Stimulated activated CD8-positive, alpha-beta memory T cell treated with anti-CD3 and anti-CD28 coated beads, Interleukin-7, amount 100 ng/mL, for 24 hours (primary cell): ENCODE measurements around the gene RTN4R.
A peak's percentile ranks its signal among the peaks of the same experiment; 100 is the strongest.
"Not testable (repeated sequence)": the region's sequence is repeated elsewhere in the genome, so short reads cannot be mapped to it uniquely, and the experiment has no call there.

Source experiments
- DNase-seq: peaks from one replicate; pipeline ENCODE4 v3.0.0-alpha.2; 2020; ENCODE audit warnings: low read depth

The RTN4R gene

DNA sequence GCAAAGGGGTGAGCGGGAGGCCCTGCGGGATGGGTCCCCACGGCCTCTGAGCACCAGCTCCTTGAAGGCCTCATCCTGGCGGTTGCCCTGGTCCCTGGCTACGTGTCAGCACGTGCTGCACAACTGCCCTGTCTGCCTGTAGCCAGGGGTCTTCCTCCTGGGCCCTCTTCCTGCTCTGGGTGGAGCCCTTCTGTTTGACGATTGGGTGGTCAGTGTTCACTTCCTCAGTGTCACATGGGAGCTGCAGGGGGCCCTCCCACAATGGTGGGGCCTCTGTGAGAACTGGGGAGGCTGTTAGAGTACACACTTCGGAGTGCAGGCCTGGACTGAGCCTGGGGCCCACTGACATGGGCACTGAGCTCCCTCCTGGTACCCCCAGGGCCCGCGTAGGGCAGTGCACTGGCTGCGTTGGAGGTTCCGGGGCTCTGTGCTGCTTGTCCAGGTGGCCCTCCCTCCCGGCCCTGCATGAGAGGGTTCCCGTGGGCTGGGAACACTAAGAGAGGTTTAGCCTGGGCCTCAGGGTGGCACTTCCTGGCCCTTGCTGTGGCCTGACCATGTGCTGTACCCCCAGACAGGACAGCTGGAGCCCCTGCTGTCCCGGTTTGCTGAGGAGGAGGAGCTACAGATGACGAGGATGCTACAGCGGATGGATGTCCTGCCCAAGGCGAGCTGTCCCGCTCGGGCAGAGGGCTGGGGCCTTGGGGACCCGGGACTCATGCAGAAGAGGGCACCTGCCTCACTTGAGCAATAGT lies 38.0 kb upstream of the RTN4R start:
- no peak for DNase-seq

DNA sequence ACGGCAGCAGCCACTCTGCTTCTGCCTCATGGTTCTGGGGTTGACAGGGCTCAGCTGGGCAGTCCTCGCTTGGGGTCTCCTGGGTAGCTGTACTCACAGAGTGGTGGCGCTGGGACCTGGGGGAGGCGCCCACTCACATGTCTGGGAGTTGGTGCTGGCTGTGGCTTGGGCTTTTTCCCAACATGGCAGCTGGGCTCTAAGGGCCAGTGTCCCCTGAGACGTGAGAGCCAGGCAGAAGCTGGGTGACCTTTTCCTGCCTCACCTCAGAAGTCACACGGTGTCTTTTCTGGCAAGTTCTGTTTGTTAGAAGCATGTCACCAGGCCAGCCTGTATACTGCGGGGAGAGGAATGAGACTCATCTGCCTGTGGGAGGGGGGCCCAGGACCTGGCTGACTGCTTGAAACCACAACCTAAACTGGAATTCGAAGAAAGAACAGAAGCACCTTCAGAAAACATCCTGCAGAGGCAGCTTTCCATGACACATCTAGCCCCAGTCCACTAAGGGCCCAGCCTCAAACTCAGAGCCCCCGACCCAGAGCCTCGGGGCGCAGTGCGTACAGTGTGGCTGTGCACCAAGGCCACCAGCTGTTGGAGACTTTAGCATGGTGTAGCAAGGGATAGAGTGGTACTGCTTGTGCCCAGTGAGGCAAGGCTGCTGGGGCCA lies 37.2 kb upstream of the RTN4R start:
- not testable (repeated sequence) for DNase-seq

GRCh38 chr22:20304646-20305045 lies 36.5 kb upstream of the RTN4R start:
- DNase-seq = no peak

DNA sequence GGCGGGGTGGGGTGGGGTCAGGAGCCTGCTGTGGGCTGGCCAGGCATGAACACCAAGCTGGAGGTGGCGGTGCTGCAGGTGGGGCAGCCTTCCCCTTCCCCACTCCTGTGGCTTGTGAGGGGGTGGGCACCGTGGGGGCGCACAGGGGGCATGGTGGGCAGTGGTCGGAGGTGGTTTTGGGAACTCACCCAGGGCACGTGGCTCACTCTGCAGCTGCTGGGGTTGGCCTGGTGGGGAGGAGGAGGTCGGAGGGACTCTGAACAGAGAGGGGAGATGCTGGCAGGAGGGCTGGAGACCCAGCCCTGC lies 35.1 kb upstream of the RTN4R start:
- not testable (repeated sequence) for DNase-seq

GRCh38 chr22:20302438-20303228 lies 34.5 kb upstream of the RTN4R start:
- no peak for DNase-seq

DNA sequence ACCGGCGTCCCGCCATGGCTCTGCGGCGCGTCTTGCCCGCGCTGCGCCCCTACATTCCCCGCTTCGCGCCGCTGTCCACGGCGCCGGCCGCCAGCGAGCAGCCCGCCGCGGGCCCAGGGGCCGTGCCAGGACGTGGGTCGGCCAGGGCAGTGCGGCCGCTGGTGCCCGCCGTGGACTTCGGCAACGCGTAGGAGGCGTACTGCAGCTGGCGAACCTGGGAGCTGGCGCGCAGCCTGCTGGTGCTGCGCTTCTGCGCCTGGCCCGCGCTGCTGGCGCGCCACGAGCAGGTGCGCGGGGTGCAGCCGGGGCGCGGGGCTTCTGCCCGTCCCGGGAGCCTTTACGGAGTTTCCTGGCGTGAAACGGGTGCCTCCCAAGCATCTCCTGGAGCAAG lies 31.6 kb upstream of the RTN4R start:
- no peak for DNase-seq

DNA sequence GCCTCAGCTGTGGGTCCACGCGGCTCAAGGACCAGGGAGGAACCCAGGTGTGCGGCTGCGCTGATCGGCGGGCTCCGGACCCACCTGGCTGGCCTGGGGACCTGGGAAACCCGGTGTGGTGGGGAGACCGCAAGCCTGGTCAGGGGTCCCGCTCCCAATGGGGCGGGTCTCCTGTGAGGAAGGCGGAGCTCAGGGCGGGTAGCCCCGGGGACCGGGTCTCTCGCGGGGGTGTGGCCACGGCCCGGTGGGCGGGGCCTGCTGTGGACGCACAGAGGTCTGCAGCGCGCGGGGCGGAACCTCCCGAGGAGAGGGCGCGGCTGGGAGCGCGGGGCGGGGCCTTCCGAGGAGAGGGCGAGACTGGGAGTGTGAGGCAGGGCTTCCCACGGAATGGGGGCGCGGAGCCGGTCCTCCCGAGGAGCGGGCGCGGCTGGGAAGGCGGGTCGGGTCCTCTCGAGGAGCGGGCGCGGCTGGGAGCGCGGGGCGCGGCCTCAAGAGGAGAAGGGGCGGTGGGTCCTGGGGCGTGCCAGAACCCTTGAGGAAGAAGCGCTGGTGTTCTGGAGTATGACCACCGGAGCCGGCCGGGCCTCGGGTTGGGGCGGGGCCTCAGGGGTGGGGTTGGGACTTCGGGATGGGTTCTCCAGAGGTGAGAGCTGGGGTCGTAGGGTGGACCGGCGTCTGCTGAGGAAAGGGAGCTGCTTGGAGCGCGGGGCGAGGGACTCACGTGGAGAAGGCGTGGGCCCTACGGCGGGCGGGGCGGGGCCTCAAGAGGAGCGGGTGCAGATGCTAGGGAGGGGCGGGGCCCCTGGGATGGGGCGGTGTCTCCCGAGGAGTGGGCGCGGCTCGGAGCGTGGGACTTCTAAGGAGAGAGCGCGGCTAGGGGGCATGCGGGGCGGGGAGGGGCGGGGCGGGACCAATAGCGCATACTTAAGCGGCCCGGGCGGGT lies 31.0 kb upstream of the RTN4R start:
- peak; percentile 82 for DNase-seq

DNA sequence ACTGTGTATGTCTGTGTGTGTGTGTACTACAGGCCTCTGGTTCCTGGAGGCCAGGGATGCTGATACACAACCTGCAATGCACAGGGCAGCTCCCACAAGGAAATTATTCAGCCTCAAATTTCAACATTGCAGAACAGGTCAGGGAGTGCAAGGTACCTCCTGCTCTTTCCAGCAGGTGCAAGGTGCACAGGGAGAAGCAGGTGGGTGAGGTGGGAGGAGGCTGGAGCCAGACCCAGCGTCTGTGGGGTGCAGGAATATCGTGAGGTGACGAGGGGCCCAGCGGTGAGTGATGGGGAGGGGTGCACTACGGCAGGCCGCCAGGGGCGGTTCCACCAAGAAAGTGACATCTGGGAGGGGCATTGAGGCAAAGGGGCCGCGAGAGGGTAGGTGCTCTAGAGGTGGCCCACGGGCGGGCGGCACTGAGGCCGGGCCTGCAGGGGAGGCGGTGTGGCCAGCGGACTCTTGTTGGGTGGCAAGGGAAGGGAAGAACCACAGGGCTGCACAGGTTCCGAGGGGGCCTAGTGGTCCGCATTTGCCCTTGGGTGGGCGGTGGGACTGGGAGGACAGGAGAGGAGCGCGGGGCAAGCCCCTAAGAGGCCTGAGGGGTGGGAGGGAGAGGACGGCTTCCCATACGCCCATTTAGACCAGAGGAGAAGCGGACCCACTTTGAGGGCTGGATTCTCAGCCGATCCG lies 30.1 kb upstream of the RTN4R start:
- no peak for DNase-seq

GRCh38 chr22:20297414-20298109 lies 29.4 kb upstream of the RTN4R start:
- no peak for DNase-seq

DNA sequence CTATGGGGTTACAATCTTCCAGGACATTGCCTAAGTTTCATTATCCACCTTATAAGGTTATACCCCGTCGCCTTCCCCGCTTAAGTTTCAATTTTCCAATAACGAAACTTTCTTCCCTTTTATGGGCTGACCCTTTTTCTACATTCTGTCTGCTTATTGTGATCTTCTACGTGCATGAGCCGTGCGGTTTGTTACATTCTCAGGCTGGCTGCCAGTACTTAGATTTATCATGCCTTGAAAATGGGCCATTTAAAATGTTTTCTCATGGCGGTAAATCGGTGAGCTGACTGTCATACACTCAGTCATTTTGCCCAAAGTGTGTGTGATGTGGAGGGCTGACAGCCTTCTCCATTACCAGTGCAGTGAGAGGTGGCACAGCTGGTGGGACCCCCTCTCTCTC lies 28.5 kb upstream of the RTN4R start:
- DNase-seq = no peak

DNA sequence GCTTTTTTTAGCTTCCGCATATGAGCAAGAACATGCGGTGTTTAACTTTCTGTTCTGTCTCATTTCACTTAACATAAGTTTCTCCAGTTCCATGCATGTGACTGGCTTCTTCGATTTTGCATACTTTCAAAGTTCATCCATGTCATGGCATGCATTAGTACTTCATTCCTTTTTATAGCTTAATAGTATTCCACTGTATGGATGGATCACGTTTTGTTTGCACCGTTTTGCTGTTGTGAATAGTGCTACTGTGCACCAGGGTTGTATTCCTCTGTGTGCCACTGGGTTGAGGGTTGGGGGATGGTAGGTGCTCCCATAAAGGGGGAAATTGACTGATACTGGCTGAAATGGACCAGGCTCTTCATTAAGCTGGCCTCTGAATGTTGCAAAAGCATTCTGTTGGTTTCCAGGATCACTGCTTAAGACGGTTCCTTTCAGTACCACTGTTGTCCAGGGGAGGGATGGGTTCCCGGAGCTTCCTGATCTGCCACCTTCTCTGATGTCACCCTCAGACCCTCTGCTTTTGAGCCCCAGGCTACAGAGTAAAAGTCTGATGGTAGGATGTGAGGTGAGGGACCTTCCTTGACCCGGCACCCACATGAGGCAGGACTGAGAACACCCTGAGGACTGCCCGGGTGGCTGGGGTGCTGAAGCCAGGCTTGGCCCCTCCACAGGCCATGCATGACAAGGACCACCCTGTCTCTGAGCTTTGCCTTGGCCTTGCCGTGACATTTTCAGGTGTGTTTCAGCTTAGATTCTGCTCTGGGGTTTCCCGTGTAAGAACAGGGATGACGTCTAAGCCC lies 27.3 kb upstream of the RTN4R start:
- no peak for DNase-seq

- DNase-seq = no peak
Measured at GRCh38 chr22:20292673-20293232, 24.6 kb upstream of the RTN4R start.

GRCh38 chr22:20292108-20292507 lies 24.0 kb upstream of the RTN4R start:
- no peak for DNase-seq

DNA sequence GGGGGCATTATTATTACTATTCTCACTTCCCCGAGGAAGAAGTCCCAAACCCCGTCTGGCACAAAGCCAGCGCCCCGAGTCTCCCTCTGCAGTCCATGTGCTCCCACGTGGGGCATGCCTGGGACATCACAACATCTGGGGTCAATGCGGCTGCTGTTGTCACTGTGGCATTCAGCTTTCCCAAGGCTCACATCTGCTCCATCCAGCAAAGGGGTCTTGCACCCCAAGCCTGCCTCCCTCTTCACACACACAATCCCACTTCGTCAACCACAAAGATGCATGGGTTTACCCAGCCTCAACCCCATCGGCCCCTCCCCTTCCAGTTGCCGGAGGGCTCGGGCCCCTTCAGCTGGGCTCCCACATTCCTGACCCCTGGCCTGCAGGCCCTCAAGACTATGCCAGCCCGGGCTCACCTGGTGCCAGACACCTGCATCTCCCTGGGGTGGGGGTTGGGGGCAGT lies 23.5 kb upstream of the RTN4R start:
- no peak for DNase-seq

DNA sequence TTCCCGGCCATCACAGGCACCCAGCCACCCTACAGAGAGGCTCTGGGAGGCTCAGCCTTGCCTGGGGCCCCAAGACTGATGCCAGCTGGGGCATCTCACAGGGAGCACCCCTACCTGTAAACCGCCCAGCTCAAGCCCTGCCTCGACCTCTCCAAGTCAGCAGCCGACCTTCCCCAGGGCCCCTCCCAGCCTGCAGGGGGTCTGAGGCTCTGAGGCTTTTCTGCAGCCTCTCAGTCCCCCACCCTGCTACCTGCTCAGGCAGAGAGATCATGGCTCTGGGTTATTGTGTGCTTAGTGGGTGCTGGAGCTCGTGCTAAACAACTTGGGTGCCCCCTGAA lies 23.1 kb upstream of the RTN4R start:
- no peak for DNase-seq

- DNase-seq = no peak
Measured at GRCh38 chr22:20290578-20291248, 22.6 kb upstream of the RTN4R start.

DNA sequence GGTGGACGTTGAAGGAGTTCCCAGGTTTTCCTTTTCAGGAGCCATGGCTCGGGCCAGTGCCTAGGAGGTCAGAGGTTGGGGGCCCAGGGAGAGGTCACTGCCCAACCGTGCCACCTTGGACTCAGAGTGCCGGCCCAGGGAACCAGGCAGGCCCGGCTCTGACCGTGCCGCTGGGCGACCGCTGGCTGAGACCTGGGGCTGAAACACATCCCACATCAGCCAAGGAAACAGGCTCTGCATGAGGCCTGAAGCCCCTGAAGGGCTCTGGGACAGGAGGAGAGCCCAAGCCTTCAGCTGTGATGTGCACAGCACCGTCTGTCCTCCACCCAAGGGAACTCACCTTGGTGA lies 21.9 kb upstream of the RTN4R start:
- DNase-seq = no peak

DNA sequence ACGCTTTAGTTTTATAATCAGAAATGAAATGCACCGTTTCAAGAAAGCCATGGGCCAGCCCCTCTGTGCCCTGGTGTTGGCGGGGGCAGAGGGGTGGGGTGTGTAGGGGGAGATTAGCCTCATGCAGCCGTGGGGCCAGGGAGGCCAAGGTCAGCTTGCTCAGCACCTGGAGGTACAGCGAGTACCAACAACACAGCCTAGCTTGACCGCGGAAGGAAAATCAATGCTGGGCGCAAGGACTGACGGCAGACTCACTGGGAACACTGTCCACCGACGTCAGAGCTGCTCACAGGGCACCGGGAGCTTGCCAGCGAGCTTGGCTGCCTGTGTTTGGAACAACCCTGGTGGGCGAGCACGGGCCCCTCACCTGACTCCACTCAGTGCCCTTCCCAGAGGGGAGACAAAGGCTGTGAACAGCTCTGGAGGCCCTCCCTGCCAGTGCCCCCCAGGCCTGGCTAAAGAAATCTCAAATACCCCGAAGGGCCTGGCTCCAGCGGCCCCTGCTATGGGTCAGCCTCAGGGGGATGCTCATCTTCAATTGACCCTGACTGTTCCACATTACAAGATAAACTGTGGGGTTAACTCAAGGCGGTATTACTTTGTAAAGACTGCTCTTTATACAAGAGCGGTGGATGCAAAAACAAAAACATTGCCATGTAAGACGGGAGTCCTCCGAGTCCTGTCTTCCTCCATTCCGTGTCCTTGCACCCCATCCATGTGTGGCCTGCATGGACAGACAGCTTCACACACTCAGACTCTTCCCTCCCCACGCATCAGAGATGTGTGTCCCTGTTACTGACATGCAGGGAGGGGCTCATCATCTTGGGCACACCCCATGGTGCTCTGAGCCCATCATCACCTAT lies 21.3 kb upstream of the RTN4R start:
- DNase-seq = not testable (repeated sequence)
